Measurements from ENCODE around the gene PNN.

GRCh38 chr14:39160494-39160893 is 14.6 kb upstream of the PNN start:
- TF ChIP-seq POLR2AphosphoS5 (IDR thresholded peaks at IDR 0.05; ENCODE audit: low read depth, low read length) (no peak), REST (IDR thresholded peaks at IDR 0.05; ENCODE audit: insufficient read depth in 1 of 2, low read depth in 2 of 2, low read length in 2 of 2) (no peak), TAF1 (IDR thresholded peaks at IDR 0.05; ENCODE audit: borderline replicate concordance, insufficient read depth, low read length) (no peak), SIN3A (IDR thresholded peaks at IDR 0.05; ENCODE audit: borderline replicate concordance, insufficient read depth, low read length) (no peak), FOXP2 (optimal IDR thresholded peaks at IDR 0.05; ENCODE audit: borderline replicate concordance, extremely low read depth, extremely low read length, insufficient read depth) (no peak)

Measured in PFSK-1 (cell line).